ENCODE results near the gene RAPGEF1.

RAPGEF1 gene

GRCh38 chr9:131707050-131707449 lies 32.8 kb downstream of the RAPGEF1 start:
- TF ChIP-seq TAF1 (IDR thresholded peaks at IDR 0.05; ENCODE audit: borderline replicate concordance, insufficient read depth, low read length) (no peak), POLR2AphosphoS5 (IDR thresholded peaks at IDR 0.05; ENCODE audit: low read depth, low read length) (no peak), SIN3A (IDR thresholded peaks at IDR 0.05; ENCODE audit: borderline replicate concordance, insufficient read depth, low read length) (no peak), REST (IDR thresholded peaks at IDR 0.05; ENCODE audit: insufficient read depth in 1 of 2, low read depth in 2 of 2, low read length in 2 of 2) (no peak), FOXP2 (optimal IDR thresholded peaks at IDR 0.05; ENCODE audit: borderline replicate concordance, extremely low read depth, extremely low read length, insufficient read depth) (no peak)

- no peak for TF ChIP-seq REST (IDR thresholded peaks at IDR 0.05; ENCODE audit: insufficient read depth in 1 of 2, low read depth in 2 of 2, low read length in 2 of 2)
- no peak for TF ChIP-seq POLR2AphosphoS5 (IDR thresholded peaks at IDR 0.05; ENCODE audit: low read depth, low read length)
- no peak for TF ChIP-seq SIN3A (IDR thresholded peaks at IDR 0.05; ENCODE audit: borderline replicate concordance, insufficient read depth, low read length)
Observed at GRCh38 chr9:131706608-131706970, 33.3 kb downstream of the RAPGEF1 start.

- TF ChIP-seq REST (IDR thresholded peaks at IDR 0.05; ENCODE audit: insufficient read depth in 1 of 2, low read depth in 2 of 2, low read length in 2 of 2) (no peak), POLR2AphosphoS5 (IDR thresholded peaks at IDR 0.05; ENCODE audit: low read depth, low read length) (no peak), SIN3A (IDR thresholded peaks at IDR 0.05; ENCODE audit: borderline replicate concordance, insufficient read depth, low read length) (no peak), TAF1 (IDR thresholded peaks at IDR 0.05; ENCODE audit: borderline replicate concordance, insufficient read depth, low read length) (no peak), FOXP2 (optimal IDR thresholded peaks at IDR 0.05; ENCODE audit: borderline replicate concordance, extremely low read depth, extremely low read length, insufficient read depth) (no peak)
Observed at GRCh38 chr9:131704988-131705387, 34.9 kb downstream of the RAPGEF1 start.

- no peak for TF ChIP-seq TAF1 (IDR thresholded peaks at IDR 0.05; ENCODE audit: borderline replicate concordance, insufficient read depth, low read length)
- TF ChIP-seq FOXP2 (optimal IDR thresholded peaks at IDR 0.05; ENCODE audit: borderline replicate concordance, extremely low read depth, extremely low read length, insufficient read depth): no peak
- TF ChIP-seq POLR2AphosphoS5 (IDR thresholded peaks at IDR 0.05; ENCODE audit: low read depth, low read length): no peak
- no peak for TF ChIP-seq REST (IDR thresholded peaks at IDR 0.05; ENCODE audit: insufficient read depth in 1 of 2, low read depth in 2 of 2, low read length in 2 of 2)
- no peak for TF ChIP-seq SIN3A (IDR thresholded peaks at IDR 0.05; ENCODE audit: borderline replicate concordance, insufficient read depth, low read length)
Observed at GRCh38 chr9:131704141-131704983, 35.5 kb downstream of the RAPGEF1 start.
